Esophagus muscularis mucosa (tissue), 3 donors: ENCODE measurements around the gene APH1B.

Experiments
- CTCF ChIP-seq, 3 experiments: fragments of 200-600 bp in 2 of 3; fragments of 450-650 bp in 1 of 3; sonication (generic) in 2 of 3; IDR thresholded peaks; one replicate each; pipeline ENCODE4 v1.5.1; 2017 to 2019; ENCODE audit warnings: antibody characterized with exemption in 3 of 3, mild to moderate bottlenecking in 2 of 3, moderate library complexity in 1 of 3
- EP300 ChIP-seq: sonication (generic); formaldehyde crosslinking; IDR thresholded peaks from one replicate; pipeline ENCODE4 v1.6.1; 2017; ENCODE audit warnings: antibody characterized with exemption

DNA sequence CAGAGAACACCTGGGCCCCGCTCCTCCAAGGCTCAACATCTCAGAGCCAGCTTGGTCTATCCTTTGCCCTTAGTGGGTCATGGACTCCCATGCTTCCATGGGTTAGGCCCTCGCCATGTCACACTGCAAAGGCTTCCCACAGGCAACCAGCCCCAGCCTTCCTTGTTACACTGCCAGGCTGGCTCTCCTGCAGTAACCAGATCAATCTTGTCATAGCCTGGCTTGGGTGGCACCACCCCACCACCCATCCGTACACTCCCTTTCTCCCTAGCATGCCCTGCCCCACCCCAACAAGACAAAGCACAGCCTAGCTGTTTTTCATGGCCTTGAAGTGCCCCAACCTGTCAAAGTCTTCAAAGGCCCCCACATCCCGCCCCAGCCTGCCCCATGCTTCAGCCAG, 73.8 kb downstream of the APH1B start:
- TF ChIP-seq EP300 = no peak
- no peak for TF ChIP-seq CTCF (IDR thresholded peaks at IDR 0.05)
